ENCODE results near the gene OR8H3. TPM values are rescaled to one million over a fixed set of nuclear protein-coding genes. Genes with fewer than 3 reads are reported as not detected.

The OR8H3 gene, protein sequence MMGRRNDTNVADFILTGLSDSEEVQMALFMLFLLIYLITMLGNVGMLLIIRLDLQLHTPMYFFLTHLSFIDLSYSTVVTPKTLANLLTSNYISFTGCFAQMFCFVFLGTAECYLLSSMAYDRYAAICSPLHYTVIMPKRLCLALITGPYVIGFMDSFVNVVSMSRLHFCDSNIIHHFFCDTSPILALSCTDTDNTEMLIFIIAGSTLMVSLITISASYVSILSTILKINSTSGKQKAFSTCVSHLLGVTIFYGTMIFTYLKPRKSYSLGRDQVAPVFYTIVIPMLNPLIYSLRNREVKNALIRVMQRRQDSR
- total RNA-seq (2022) (not detected in 2 replicates), Bru-seq, nascent RNA (not detected), BruChase-seq, experiment 1, labeled RNA remaining after a 6-hour chase (not detected), BruChase-seq, experiment 2, labeled RNA remaining after a 2-hour chase (not detected)
- long read RNA-seq = 0 reads

DNA sequence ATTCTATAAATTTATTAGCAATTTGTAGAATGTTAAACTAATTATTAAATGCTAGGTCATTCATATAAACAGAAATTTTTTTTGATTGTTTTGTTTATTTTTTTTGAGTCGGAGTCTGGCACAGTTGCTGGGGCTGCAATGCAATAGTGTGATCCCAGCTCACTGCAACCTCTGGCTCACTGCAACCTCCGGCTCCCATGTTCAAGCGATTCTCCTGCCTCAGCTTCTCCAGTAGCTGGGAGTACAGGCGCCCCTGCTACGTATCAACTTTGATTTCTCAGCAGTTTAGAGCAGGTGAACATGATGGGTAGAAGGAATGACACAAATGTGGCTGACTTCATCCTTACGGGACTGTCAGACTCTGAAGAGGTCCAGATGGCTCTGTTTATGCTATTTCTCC, at the start of gene OR8H3:
Gene OR8H3, plus strand, starts transcription at position 301 of the 400 bp plus-strand sequence. Its CDS starts 0 bp downstream, at position 301.
- DNase-seq = no peak
- TF ChIP-seq, protein P1, sequence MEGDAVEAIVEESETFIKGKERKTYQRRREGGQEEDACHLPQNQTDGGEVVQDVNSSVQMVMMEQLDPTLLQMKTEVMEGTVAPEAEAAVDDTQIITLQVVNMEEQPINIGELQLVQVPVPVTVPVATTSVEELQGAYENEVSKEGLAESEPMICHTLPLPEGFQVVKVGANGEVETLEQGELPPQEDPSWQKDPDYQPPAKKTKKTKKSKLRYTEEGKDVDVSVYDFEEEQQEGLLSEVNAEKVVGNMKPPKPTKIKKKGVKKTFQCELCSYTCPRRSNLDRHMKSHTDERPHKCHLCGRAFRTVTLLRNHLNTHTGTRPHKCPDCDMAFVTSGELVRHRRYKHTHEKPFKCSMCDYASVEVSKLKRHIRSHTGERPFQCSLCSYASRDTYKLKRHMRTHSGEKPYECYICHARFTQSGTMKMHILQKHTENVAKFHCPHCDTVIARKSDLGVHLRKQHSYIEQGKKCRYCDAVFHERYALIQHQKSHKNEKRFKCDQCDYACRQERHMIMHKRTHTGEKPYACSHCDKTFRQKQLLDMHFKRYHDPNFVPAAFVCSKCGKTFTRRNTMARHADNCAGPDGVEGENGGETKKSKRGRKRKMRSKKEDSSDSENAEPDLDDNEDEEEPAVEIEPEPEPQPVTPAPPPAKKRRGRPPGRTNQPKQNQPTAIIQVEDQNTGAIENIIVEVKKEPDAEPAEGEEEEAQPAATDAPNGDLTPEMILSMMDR (IDR thresholded peaks at IDR 0.05; ENCODE audit: unreplicated experiment) = no peak
- H3K4me3 Mint-ChIP-seq (ENCODE audit: low read depth, unreplicated experiment) = no peak within 1 kb of the TSS
- no peaks in the 10 kb centered on the region for H3K36me3 Mint-ChIP-seq (ENCODE audit: insufficient read depth, unreplicated experiment)
- no peak within 1 kb of the TSS for H3K27ac Mint-ChIP-seq (ENCODE audit: unreplicated experiment)
- intact Hi-C loops (cut with micrococcal nuclease; ENCODE audit: unreplicated experiment) = no loop called here
- H3K9me3 Mint-ChIP-seq (ENCODE audit: low read depth, unreplicated experiment) = peaks cover 8% of the 10 kb centered on the region
- H3K4me1 Mint-ChIP-seq (ENCODE audit: low read depth, unreplicated experiment) = no peaks in the 10 kb centered on the region
- CTCF ChIA-PET = no interaction called here
- no peaks in the 10 kb centered on the region for H3K27me3 Mint-ChIP-seq (ENCODE audit: unreplicated experiment)
- no TSS peak for BruUV-seq (replicated peaks)

DNA sequence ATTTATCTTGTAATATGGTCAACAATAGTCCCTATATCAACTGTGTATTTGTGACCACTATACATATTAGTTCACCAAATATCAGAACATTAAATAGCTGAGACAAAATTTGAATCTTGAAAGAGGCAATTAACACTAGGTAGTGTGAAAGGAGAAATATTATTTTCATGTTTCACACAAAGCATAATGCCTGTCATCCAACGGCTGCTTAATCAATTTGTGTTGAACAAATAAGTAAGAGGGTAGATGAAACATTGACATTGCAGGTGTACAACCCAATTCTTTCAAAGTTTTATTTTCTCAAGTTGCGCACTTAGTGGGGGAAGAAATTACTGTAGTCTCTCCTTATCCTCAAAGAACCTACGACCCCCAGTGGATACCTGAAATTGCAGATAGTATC, 32.5 kb upstream of the OR8H3 start:
- Mint-ChIP-seq H3K9me3 (ENCODE audit: low read depth, unreplicated experiment) (peaks cover 7% of the 10 kb centered on the region), H3K4me3 (ENCODE audit: low read depth, unreplicated experiment) (no peak overlapping the region), H3K4me1 (ENCODE audit: low read depth, unreplicated experiment) (no peaks in the 10 kb centered on the region), H3K27me3 (ENCODE audit: unreplicated experiment) (no peaks in the 10 kb centered on the region), H3K36me3 (ENCODE audit: insufficient read depth, unreplicated experiment) (no peaks in the 10 kb centered on the region), H3K27ac (ENCODE audit: unreplicated experiment) (no peak overlapping the region)
- TF ChIP-seq, protein P1 (IDR thresholded peaks at IDR 0.05; ENCODE audit: unreplicated experiment) = no peak
- CTCF ChIA-PET = no interaction called here
- intact Hi-C loops (cut with micrococcal nuclease; ENCODE audit: unreplicated experiment) = loop anchor here (2.0 kb wide), 1 partner anchor 147 kb away; no protein-coding TSS in a partner anchor
- no TSS peak for BruUV-seq (replicated peaks)
- no peak for DNase-seq

DNA sequence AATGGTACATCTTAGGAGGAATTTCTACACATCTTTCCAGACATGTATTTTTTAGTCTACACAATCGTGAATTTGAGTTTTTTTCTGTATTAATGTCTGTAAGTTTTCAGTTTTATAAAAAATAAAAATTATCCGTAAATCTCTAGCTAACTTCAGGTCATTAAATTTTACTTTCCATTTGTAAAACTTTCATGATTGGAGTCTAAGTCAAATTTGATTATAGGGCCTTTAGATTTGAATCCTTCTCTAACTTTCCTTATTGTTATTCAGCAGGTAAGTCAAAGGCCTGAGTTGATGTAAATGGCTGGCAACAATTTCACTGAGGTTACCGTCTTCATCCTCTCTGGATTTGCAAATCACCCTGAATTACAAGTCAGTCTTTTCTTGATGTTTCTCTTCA, 29.2 kb upstream of the OR8H3 start, which contains the start of gene OR8I2:
Gene OR8I2, plus strand, starts transcription at position 301 of the 400 bp plus-strand sequence. Its CDS starts 0 bp downstream, at position 301.
- CTCF ChIA-PET = no interaction called here
- BruUV-seq (replicated peaks) = no TSS peak

DNA sequence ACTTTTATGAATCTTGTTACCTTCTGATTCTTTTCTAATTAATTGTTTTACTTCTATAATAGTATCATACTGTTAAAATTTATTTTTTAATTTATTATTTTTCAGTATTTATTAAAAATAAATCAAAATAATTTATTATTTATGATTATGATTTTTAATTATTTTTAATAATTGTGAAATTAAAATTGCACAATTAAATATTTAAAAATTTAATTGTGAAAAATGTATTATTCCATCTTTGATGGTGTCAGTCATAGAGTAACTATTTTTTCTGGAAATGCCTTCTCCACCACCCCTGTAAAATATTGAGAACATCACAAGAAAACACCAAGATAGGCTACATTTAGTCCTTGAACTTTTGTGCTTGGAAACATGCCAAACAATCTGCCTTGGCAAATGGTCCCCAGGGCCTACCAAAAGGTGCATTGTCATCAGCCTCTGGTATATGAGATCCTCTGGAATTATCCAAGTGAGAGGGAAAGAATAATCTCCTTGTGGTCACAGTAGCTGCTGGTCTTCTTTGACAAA, 18.9 kb upstream of the OR8H3 start, which contains the start of gene OR8H2:
Gene OR8H2, plus strand, starts transcription at position 478 of the 528 bp plus-strand sequence. CDS start 1,356 bp downstream, outside the sequence.
- CTCF ChIA-PET = no interaction called here
- no peak within 1 kb of the TSS for H3K4me3 Mint-ChIP-seq (ENCODE audit: low read depth, unreplicated experiment)
- H3K27ac Mint-ChIP-seq (ENCODE audit: unreplicated experiment) = no peak within 1 kb of the TSS
- TF ChIP-seq, protein P1 (IDR thresholded peaks at IDR 0.05; ENCODE audit: unreplicated experiment) = no peak
- peaks cover 9% of the 10 kb centered on the region for H3K9me3 Mint-ChIP-seq (ENCODE audit: low read depth, unreplicated experiment)
- no peaks in the 10 kb centered on the region for H3K4me1 Mint-ChIP-seq (ENCODE audit: low read depth, unreplicated experiment)
- no peaks in the 10 kb centered on the region for H3K36me3 Mint-ChIP-seq (ENCODE audit: insufficient read depth, unreplicated experiment)
- no TSS peak for BruUV-seq (replicated peaks)
- intact Hi-C loops (cut with micrococcal nuclease; ENCODE audit: unreplicated experiment) = no loop called here
- DNase-seq = no peak
- H3K27me3 Mint-ChIP-seq (ENCODE audit: unreplicated experiment) = no peaks in the 10 kb centered on the region

More for the DNA sequence above, 29.2 kb upstream of the OR8H3 start, which contains the start of gene OR8I2:
- Mint-ChIP-seq H3K36me3 (ENCODE audit: insufficient read depth, unreplicated experiment) (no peaks in the 10 kb centered on the region), H3K4me3 (ENCODE audit: low read depth, unreplicated experiment) (no peak within 1 kb of the TSS), H3K27me3 (ENCODE audit: unreplicated experiment) (no peaks in the 10 kb centered on the region), H3K9me3 (ENCODE audit: low read depth, unreplicated experiment) (peaks cover 10% of the 10 kb centered on the region), H3K27ac (ENCODE audit: unreplicated experiment) (no peak within 1 kb of the TSS), H3K4me1 (ENCODE audit: low read depth, unreplicated experiment) (no peaks in the 10 kb centered on the region)
- no peak for DNase-seq
- TF ChIP-seq, protein P1 (IDR thresholded peaks at IDR 0.05; ENCODE audit: unreplicated experiment) = no peak
- intact Hi-C loops (cut with micrococcal nuclease; ENCODE audit: unreplicated experiment) = no loop called here

All from Calu3 (cell line).